Measurements from ENCODE around the gene EFCAB8. TPM values are rescaled to one million over a fixed set of nuclear protein-coding genes. Genes with fewer than 3 reads are reported as not detected.
"Not testable (repeated sequence)": the region's sequence is repeated elsewhere in the genome, so short reads cannot be mapped to it uniquely, and the experiment has no call there.

The EFCAB8 gene
- total RNA-seq, 1 donor from 2014 or later, result 0.05 TPM

GRCh38 chr20:32959351-32960221 lies 100.9 kb downstream of the EFCAB8 start:
- DNase-seq (ENCODE audit: low read depth), result no peak

DNA sequence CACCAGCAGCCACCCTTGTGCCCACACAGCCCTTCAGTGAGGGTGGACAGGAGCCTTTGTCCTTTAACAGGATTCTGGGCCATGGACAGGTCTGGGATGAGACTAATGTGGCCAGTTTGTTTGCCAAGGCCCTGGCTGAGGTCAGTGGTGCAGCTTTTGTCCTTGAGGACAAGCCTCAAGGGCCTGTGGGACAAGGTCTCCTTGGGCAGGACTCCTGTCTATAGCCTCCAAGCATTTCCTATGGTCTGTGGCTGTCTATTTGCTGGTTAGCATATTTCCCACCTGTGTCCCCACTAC lies 101.4 kb downstream of the EFCAB8 start:
- no peak for DNase-seq (ENCODE audit: low read depth)

DNA sequence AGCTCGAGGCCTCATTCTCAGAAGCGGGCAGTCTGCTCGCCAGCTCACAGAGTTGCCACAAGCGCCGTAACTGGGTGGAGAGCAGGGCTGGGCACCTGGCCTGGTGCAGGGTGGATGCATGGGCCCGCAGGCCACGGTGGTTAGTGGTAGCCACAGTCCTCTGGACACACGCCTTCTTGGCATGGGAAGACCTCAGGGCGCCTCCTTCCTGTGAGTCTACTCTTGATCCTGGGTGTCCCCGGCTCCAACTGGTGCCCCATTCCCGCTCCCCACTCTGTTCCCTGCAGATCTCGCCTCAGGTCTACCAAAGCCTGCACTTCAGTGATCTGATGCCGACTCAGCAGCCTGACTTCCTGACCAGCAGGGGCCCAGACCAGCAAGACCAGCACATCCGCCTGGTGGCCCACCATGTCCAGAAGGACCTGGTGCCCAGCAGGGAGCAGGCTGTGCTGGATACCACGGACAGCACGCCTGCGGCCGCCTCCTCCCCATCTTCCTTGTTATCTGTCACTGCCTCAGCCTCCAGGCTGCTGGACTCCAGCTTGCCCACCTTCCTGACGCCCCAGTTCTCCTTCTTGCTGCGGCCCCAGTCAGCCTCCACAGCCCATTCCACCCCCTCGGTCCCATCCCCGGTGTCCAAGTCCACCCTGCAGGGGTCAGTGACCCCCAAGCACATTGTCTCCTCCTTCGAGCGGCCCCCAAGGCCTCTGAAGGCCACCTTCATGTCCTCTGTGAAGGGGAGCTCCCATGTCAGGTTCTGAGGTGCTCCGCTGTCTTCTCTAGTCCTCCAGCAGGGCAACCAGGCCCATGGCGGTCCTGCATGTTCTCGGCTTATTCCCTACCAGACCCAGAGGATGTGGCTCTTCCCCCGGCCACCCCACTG lies 102.4 kb downstream of the EFCAB8 start:
- DNase-seq (ENCODE audit: low read depth), result no peak

DNA sequence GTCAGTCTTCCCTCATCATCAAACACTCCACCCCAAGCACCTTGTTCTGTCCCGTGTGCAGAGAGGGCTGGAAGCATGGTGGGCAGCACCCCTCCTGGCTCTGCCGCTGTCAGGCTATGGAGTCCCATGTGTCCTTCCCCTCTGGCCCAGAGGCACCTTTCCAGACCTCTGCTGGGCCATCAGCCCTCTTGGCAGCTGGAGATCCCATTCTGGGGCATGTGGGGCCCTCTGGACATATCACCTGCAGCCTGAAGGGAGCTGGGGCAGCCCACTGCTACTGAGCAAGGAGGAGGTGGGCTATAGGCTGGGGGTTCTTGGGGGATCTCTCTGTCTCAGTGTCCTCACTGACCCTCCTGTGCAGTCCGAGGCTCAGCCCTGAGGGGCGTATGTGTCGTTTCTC lies 103.3 kb downstream of the EFCAB8 start:
- DNase-seq (ENCODE audit: low read depth), result no peak

GRCh38 chr20:32962646-32963045 lies 103.9 kb downstream of the EFCAB8 start:
- not testable (repeated sequence) for DNase-seq (ENCODE audit: low read depth)

- DNase-seq (ENCODE audit: low read depth), result no peak
These were observed 104.5 kb downstream of the EFCAB8 start for GRCh38 chr20:32963176-32963575.

GRCh38 chr20:32964575-32964974 lies 105.9 kb downstream of the EFCAB8 start:
- no peak for DNase-seq (ENCODE audit: low read depth)

DNA sequence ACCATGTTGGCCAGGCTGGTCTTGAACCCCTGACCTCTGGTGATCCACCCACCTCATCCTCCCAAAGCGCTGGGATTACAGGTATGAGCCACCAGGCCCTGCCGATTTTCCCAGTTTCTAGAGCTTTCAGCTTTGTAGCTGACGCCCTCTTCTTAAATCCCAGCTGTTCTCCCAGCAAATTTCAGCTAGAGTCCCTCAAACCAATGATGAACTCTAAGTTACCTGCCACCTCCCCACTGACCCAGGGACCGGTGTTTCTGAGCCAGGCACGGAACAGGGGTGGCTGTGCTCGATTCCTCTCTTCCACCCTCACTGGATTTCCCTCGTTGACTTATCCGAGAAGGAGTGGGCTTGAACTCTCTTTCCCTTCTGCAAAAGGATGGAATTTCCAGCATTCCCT lies 106.4 kb downstream of the EFCAB8 start:
- no peak for DNase-seq (ENCODE audit: low read depth)

GRCh38 chr20:32965581-32966373 lies 107.1 kb downstream of the EFCAB8 start:
- DNase-seq (ENCODE audit: low read depth), result no peak

GRCh38 chr20:32966382-32966781 lies 107.7 kb downstream of the EFCAB8 start:
- no peak for DNase-seq (ENCODE audit: low read depth)

GRCh38 chr20:32966881-32967781 lies 108.4 kb downstream of the EFCAB8 start:
- DNase-seq (ENCODE audit: low read depth), result no peak

GRCh38 chr20:32967961-32968457 lies 109.3 kb downstream of the EFCAB8 start:
- no peak for DNase-seq (ENCODE audit: low read depth)

GRCh38 chr20:32968478-32969241 lies 109.9 kb downstream of the EFCAB8 start:
- DNase-seq (ENCODE audit: low read depth), result no peak

- no peak for DNase-seq (ENCODE audit: low read depth)
These were observed 110.8 kb downstream of the EFCAB8 start for GRCh38 chr20:32969356-32970114.

GRCh38 chr20:32970115-32970972 lies 111.6 kb downstream of the EFCAB8 start:
- no peak for DNase-seq (ENCODE audit: low read depth)

- DNase-seq (ENCODE audit: low read depth), result no peak
These were observed 112.2 kb downstream of the EFCAB8 start for GRCh38 chr20:32970973-32971300.

GRCh38 chr20:32971703-32972161 lies 113.0 kb downstream of the EFCAB8 start:
- DNase-seq (ENCODE audit: low read depth), result no peak
